AG09309 (cell line): ENCODE results near the gene CDC23.

Source experiments
- DNase-seq: peaks from one replicate; pipeline ENCODE4 v3.0.0-alpha.2; 2010; ENCODE audit warnings: low read depth
- H3K4me3 ChIP-seq: 2 replicates; pipeline ENCODE4 v1.5.1; 2011; ENCODE audit warnings: mild to moderate bottlenecking, low read depth, low read length, moderate library complexity; ENCODE audit not compliant: control insufficient read depth
- CTCF ChIP-seq: IDR thresholded peaks from 2 replicates; pipeline ENCODE4 v1.5.1; 2011; ENCODE audit warnings: mild to moderate bottlenecking, low read depth, low read length, inconsistent platforms; ENCODE audit not compliant: insufficient read depth, control insufficient read depth; ENCODE audit errors: missing control alignments

CDC23 gene

GRCh38 chr5:138234651-138235050 is 21.5 kb upstream of the CDC23 start:
- H3K4me3 ChIP-seq, result no peak overlapping the region
- DNase-seq, result no peak
- no peak for TF ChIP-seq CTCF

- no peak for DNase-seq
- no peak for TF ChIP-seq CTCF
- no peak overlapping the region for H3K4me3 ChIP-seq
Observed at GRCh38 chr5:138233280-138233679, 20.2 kb upstream of the CDC23 start.

- DNase-seq, result no peak
- TF ChIP-seq CTCF, result no peak
- H3K4me3 ChIP-seq, result no peak overlapping the region
Observed at GRCh38 chr5:138230981-138231589, 18.0 kb upstream of the CDC23 start.

GRCh38 chr5:138230261-138230660 is 17.1 kb upstream of the CDC23 start:
- TF ChIP-seq CTCF, result no peak
- no peak overlapping the region for H3K4me3 ChIP-seq
- peak; percentile 33 for DNase-seq

GRCh38 chr5:138229387-138229786 is 16.3 kb upstream of the CDC23 start:
- TF ChIP-seq CTCF, result no peak
- no peak for DNase-seq
- H3K4me3 ChIP-seq, result no peak overlapping the region

GRCh38 chr5:138226910-138227309 is 13.8 kb upstream of the CDC23 start:
- no peak for DNase-seq
- TF ChIP-seq CTCF, result no peak
- H3K4me3 ChIP-seq, result no peak overlapping the region

GRCh38 chr5:138224712-138225111 is 11.6 kb upstream of the CDC23 start:
- TF ChIP-seq CTCF, result no peak
- no peak overlapping the region for H3K4me3 ChIP-seq
- no peak for DNase-seq
